Pancreas (tissue), 10 donors: ENCODE results near the gene PIP5K1B. TPM values are rescaled to one million over a fixed set of nuclear protein-coding genes. Genes with fewer than 3 reads are reported as not detected.

Experiments used
- ATAC-seq, 4 donors: fragments of 200-7000 bp; cut with Tn5 transposase; one replicate each; pipeline versions ENCODE4 v1.8.0 to v1.9.1; 2020; ENCODE audit warnings: mild to moderate bottlenecking in 4 of 4, moderate library complexity in 4 of 4
- DNase-seq, 6 donors: peaks; one replicate each; pipeline ENCODE4 v3.0.0-alpha.2; 2020
- FAIRE-seq: peaks from 2 replicates; lab custom pipeline; 2012; peaks lifted over from hg19 to GRCh38; lab: Jason Lieb, UNC
- H3K27ac ChIP-seq, 4 donors: fragments of 200-600 bp; sonication (generic); 1 replicate in 3 of 4; 2 replicates in 1 of 4; pipeline versions ENCODE4 v1.5.0 to v1.8.0; 2020
- H3K27me3 ChIP-seq, 4 donors: fragments of 200-600 bp; one replicate each; pipeline ENCODE4 v1.8.0; 2021
- H3K36me3 ChIP-seq, 3 donors: fragments of 200-600 bp; sonication (generic) in 1 of 3; one replicate each; pipeline versions ENCODE4 v1.5.0 to v1.8.0; 2020 to 2021
- H3K4me1 ChIP-seq, 3 donors: fragments of 200-600 bp; one replicate each; pipeline ENCODE4 v1.8.0; 2021
- H3K4me3 ChIP-seq, 4 donors: fragments of 200-600 bp; sonication (generic) in 2 of 4; one replicate each; pipeline versions ENCODE4 v1.5.0 to v1.8.0; 2020 to 2021
- H3K9me3 ChIP-seq, 4 donors: fragments of 200-600 bp; one replicate each; pipeline ENCODE4 v1.8.0; 2021
- CTCF ChIP-seq, 4 donors: fragments of 200-600 bp; sonication (generic) in 3 of 4; IDR thresholded peaks; one replicate each; pipeline versions ENCODE4 v1.5.0 to v1.8.0; 2021; ENCODE audit warnings: antibody characterized with exemption in 4 of 4
- WGBS, 2 donors: extraction: QIAGEN DNeasy Blood & Tissue Kit; methylation state at CpG; one replicate each; pipeline ENCODE4 v1.1.7; 2013; 5-methylcytosine and 5-hydroxymethylcytosine counted together
- intact Hi-C, 3 donors: fragments of 100-400 bp; cut with DNase I; formaldehyde crosslinking; loops; one replicate each; pipeline versions ENCODE4 v1.11.1 to v1.14.2; 2022
- polyA plus RNA-seq, 2 donors: library from polyadenylated mRNA; stranded (reverse); fragments of 200-250 nt; gene quantifications; one replicate each; pipeline ENCODE4 v1.2.3, GENCODE V29; 2013
- total RNA-seq, 6 donors: library from RNA; stranded (reverse); fragmentation: NEBNext Ultra II Directional in 4 of 6; extraction: Animal tissue kit (Norgen Biotek cat#: 25700) in 4 of 6; gene quantifications; one replicate each; pipeline versions ENCODE4 v1.2.1 to v1.2.4, GENCODE V29; 2021 to 2023
- donor health status: healthy with polysubstance abuse.
- donor health status: DM: no; HTN: no; CAD: no; lungs with moderate emphysema.
- donor health status: DM: no; HTN: no; CAD: no.
- donor health status: control.
- donor health status: control.
- donor health status: Bipolar disorder and iron deficiency.
- donor health status: DM: yes; HTN: yes; CAD: no.
- donor health status: DM: no; HTN: no; CAD: no.
- donor health status: DM: no; HTN: no; CAD: no.
- donor health status: DM: yes; HTN: yes; CAD: no.

The PIP5K1B gene
- total and polyA plus RNA-seq, 8 donors, result 1.3 to 6.9 (median 6.2) TPM

- 34 to 36% methylated on average over 7 of the region's 7 CpGs for WGBS, 2 donors
- Histone ChIP-seq H3K27ac (no peak overlapping the region), H3K4me3 (peak overlapping the region in 2 of 4 donors; percentile 21 to 34), H3K27me3 (no peaks in the 10 kb centered on the region), H3K9me3 (no peaks in the 10 kb centered on the region), H3K36me3 (no peaks in the 10 kb centered on the region), H3K4me1 (peaks cover 0 to 2% (median 0%) of the 10 kb centered on the region in 3 donors)
- DNase-seq, result peak in 4 of 6 donors; percentile 26 to 52 (median 45)
- intact Hi-C loops, result no loop called here
- peak; percentile 81 to 88 (median 84) for ATAC-seq
- no peak for FAIRE-seq
- no peak for TF ChIP-seq CTCF (IDR thresholded peaks at IDR 0.05)
Observed at GRCh38 chr9:69023650-69024049, 318.6 kb downstream of the PIP5K1B start.

GRCh38 chr9:69027355-69028097 lies 322.5 kb downstream of the PIP5K1B start:
- Histone ChIP-seq H3K36me3 (no peaks in the 10 kb centered on the region), H3K4me3 (no peak overlapping the region), H3K27ac (no peak overlapping the region), H3K27me3 (no peaks in the 10 kb centered on the region), H3K9me3 (no peaks in the 10 kb centered on the region), H3K4me1 (peaks cover 0 to 2% (median 0%) of the 10 kb centered on the region in 3 donors)
- TF ChIP-seq CTCF (IDR thresholded peaks at IDR 0.05), result peak; percentile 53 to 72 (median 64)
- DNase-seq (peak in 2 of 6 donors; percentile 18 to 43), FAIRE-seq (no peak), ATAC-seq (peak; percentile 59 to 91 (median 88))
- 39 to 41% methylated on average over 5 of the region's 5 CpGs for WGBS, 2 donors
- intact Hi-C loops, result no loop called here

GRCh38 chr9:69028754-69029153 lies 323.7 kb downstream of the PIP5K1B start:
- no peak for DNase-seq
- FAIRE-seq, result no peak
- WGBS, 2 donors, result 91 to 95% methylated on average over 2 of the region's 2 CpGs
- no peak for ATAC-seq
- no peak overlapping the region for H3K4me3 ChIP-seq
- no peaks in the 10 kb centered on the region for H3K27me3 ChIP-seq
- intact Hi-C loops, result no loop called here
- no peaks in the 10 kb centered on the region for H3K9me3 ChIP-seq
- H3K27ac ChIP-seq, result no peak overlapping the region
- H3K36me3 ChIP-seq, result no peaks in the 10 kb centered on the region
- H3K4me1 ChIP-seq, result peaks cover 0 to 2% (median 0%) of the 10 kb centered on the region in 3 donors
- no peak for TF ChIP-seq CTCF (IDR thresholded peaks at IDR 0.05)

- Histone ChIP-seq H3K4me3 (no peak overlapping the region), H3K4me1 (peaks cover 0 to 2% (median 0%) of the 10 kb centered on the region in 3 donors), H3K36me3 (no peaks in the 10 kb centered on the region), H3K9me3 (no peaks in the 10 kb centered on the region), H3K27me3 (no peaks in the 10 kb centered on the region), H3K27ac (no peak overlapping the region)
- intact Hi-C loops, result no loop called here
- ATAC-seq, result no peak
- TF ChIP-seq CTCF (IDR thresholded peaks at IDR 0.05), result no peak
- no peak for DNase-seq
- FAIRE-seq, result no peak
Observed at GRCh38 chr9:69029535-69029934, 324.5 kb downstream of the PIP5K1B start.
